CD14-positive monocyte (primary cell): ENCODE results near the gene TSSK6. TPM values are rescaled to one million over a fixed set of nuclear protein-coding genes. Genes with fewer than 3 reads are reported as not detected.
"Not testable (repeated sequence)": the region's sequence is repeated elsewhere in the genome, so short reads cannot be mapped to it uniquely, and the experiment has no call there.

Experiments used
- DNase-seq, 3 donors: peaks; one replicate each; pipeline ENCODE4 v3.0.0-alpha.2; 2011 to 2022
- H2AFZ ChIP-seq: 2 replicates; pipeline ENCODE4 v1.6.0; 2012; ENCODE audit warnings: mild to moderate bottlenecking, low read depth, low read length, inconsistent platforms; ENCODE audit not compliant: insufficient read depth, poor library complexity, severe bottlenecking
- H3K27ac ChIP-seq, 2 donors: 1 replicate in 1 of 2; 2 replicates in 1 of 2; pipeline ENCODE4 v1.5.1; 2012 to 2013; ENCODE audit warnings: low read length in 2 of 2, control low read depth in 1 of 2, inconsistent platforms in 1 of 2, low read depth in 1 of 2, mild to moderate bottlenecking in 1 of 2
- H3K27me3 ChIP-seq, 2 donors: one replicate each; pipeline versions ENCODE4 v1.6.0 to v1.6.1; 2011 to 2013; ENCODE audit warnings: low read length in 2 of 2; ENCODE audit not compliant: control insufficient read depth in 2 of 2, insufficient read depth in 2 of 2
- H3K36me3 ChIP-seq, 2 donors: replicated peaks in 1 of 2; 1 replicate in 1 of 2; 2 replicates in 1 of 2; pipeline versions ENCODE4 v1.5.1 to v1.6.1; 2012 to 2013; ENCODE audit warnings: low read length in 2 of 2, control low read depth in 1 of 2, inconsistent platforms in 1 of 2, mild to moderate bottlenecking in 1 of 2; ENCODE audit not compliant: insufficient read depth in 2 of 2, control insufficient read depth in 1 of 2
- H3K4me1 ChIP-seq, 2 donors: 1 replicate in 1 of 2; 2 replicates in 1 of 2; pipeline versions ENCODE4 v1.5.1 to v1.6.1; 2012 to 2013; ENCODE audit warnings: low read length in 2 of 2, control low read depth in 1 of 2, inconsistent platforms in 1 of 2, mild to moderate bottlenecking in 1 of 2, moderate library complexity in 1 of 2; ENCODE audit not compliant: insufficient read depth in 2 of 2, control insufficient read depth in 1 of 2
- H3K4me2 ChIP-seq: replicated peaks from 2 replicates; pipeline ENCODE3; 2012; ENCODE audit warnings: low read length, moderate library complexity, mild to moderate bottlenecking; ENCODE audit not compliant: poor library complexity, severe bottlenecking; ENCODE audit errors: extremely low read depth
- H3K4me3 ChIP-seq, 3 experiments: fragments of 200-600 bp in 1 of 3; sonication (generic) in 1 of 3; replicated peaks in 1 of 3; 1 replicate in 2 of 3; 2 replicates in 1 of 3; pipeline ENCODE4 v1.5.1; 2011 to 2013; ENCODE audit warnings: low read length in 3 of 3, mild to moderate bottlenecking in 3 of 3, control low read depth in 2 of 3, low read depth in 2 of 3, inconsistent platforms in 1 of 3, moderate library complexity in 1 of 3
- H3K79me2 ChIP-seq: 2 replicates; pipeline ENCODE4 v1.6.0; 2012; ENCODE audit warnings: mild to moderate bottlenecking, control low read depth, inconsistent platforms, low read length, moderate library complexity; ENCODE audit not compliant: insufficient read depth
- H3K9ac ChIP-seq: 2 replicates; pipeline ENCODE4 v1.6.0; 2017; ENCODE audit warnings: low read length, mild to moderate bottlenecking; ENCODE audit not compliant: insufficient read depth, poor library complexity, severe bottlenecking
- H3K9me3 ChIP-seq, 2 donors: replicated peaks in 1 of 2; 1 replicate in 1 of 2; 2 replicates in 1 of 2; pipeline versions ENCODE4 v1.5.1 to v1.6.1; 2012 to 2013; ENCODE audit warnings: low read length in 2 of 2, control low read depth in 1 of 2; ENCODE audit not compliant: control insufficient read depth in 1 of 2, insufficient read depth in 1 of 2
- H4K20me1 ChIP-seq: 2 replicates; pipeline ENCODE4 v1.6.0; 2012; ENCODE audit warnings: mild to moderate bottlenecking, low read length, control low read depth, moderate library complexity; ENCODE audit not compliant: insufficient read depth
- H3K27ac Mint-ChIP-seq, 7 donors: one replicate each; pipeline ENCODE4 v1.8.0; 2020; ENCODE audit warnings: mild to moderate bottlenecking in 7 of 7, mixed read lengths in 7 of 7, moderate library complexity in 6 of 7, inconsistent platforms in 2 of 7
- H3K27me3 Mint-ChIP-seq, 3 donors: one replicate each; pipeline ENCODE4 v1.8.0; 2021 to 2022; ENCODE audit warnings: low read depth in 3 of 3, mild to moderate bottlenecking in 3 of 3, mixed read lengths in 3 of 3, moderate library complexity in 3 of 3, inconsistent platforms in 1 of 3
- H3K36me3 Mint-ChIP-seq, 2 donors: one replicate each; pipeline ENCODE4 v1.8.0; 2020; ENCODE audit warnings: mixed read lengths in 2 of 2, inconsistent platforms in 1 of 2, mild to moderate bottlenecking in 1 of 2
- H3K4me1 Mint-ChIP-seq: one replicate; pipeline ENCODE4 v1.8.0; 2020; ENCODE audit warnings: mild to moderate bottlenecking, mixed read lengths
- H3K4me3 Mint-ChIP-seq, 2 donors: one replicate each; pipeline ENCODE4 v1.8.0; 2020; ENCODE audit warnings: mild to moderate bottlenecking in 2 of 2, mixed read lengths in 2 of 2, moderate library complexity in 1 of 2
- H3K9me3 Mint-ChIP-seq, 7 donors: one replicate each; pipeline ENCODE4 v1.8.0; 2020 to 2022; ENCODE audit warnings: mixed read lengths in 7 of 7, mild to moderate bottlenecking in 6 of 7, moderate library complexity in 6 of 7, inconsistent platforms in 2 of 7
- CTCF ChIP-seq: fragments of 200-600 bp; IDR thresholded peaks from one replicate; pipeline ENCODE4 v1.8.0; 2022; ENCODE audit warnings: antibody characterized with exemption, mild to moderate bottlenecking
- WGBS: methylation state at CpG from one replicate; pipeline ENCODE4 v1.1.5; 2013; ENCODE audit warnings: missing lambda C conversion rate; ENCODE audit not compliant: insufficient coverage; 5-methylcytosine and 5-hydroxymethylcytosine counted together
- intact Hi-C, 2 donors: fragments of 100-400 bp; cut with micrococcal nuclease; formaldehyde crosslinking; loops; one replicate each; pipeline versions ENCODE4 v1.15.0 to v1.15.1; 2023
- polyA plus RNA-seq, 3 donors: library from polyadenylated mRNA; depleted of rRNA in 1 of 3; unstranded in 2 of 3; stranded (reverse) in 1 of 3; fragments of 300-500 nt in 2 of 3; fragments of >200 nt in 1 of 3; fragmentation: Illumina TruSeq in 2 of 3; gene quantifications; 1 replicate in 2 of 3; 2 replicates in 1 of 3; pipeline ENCODE4 v1.2.3, GENCODE V29; 2012 to 2021

The TSSK6 gene
- polyA plus RNA-seq, 3 donors, result 0.27 to 0.80 TPM; not detected in 1

DNA sequence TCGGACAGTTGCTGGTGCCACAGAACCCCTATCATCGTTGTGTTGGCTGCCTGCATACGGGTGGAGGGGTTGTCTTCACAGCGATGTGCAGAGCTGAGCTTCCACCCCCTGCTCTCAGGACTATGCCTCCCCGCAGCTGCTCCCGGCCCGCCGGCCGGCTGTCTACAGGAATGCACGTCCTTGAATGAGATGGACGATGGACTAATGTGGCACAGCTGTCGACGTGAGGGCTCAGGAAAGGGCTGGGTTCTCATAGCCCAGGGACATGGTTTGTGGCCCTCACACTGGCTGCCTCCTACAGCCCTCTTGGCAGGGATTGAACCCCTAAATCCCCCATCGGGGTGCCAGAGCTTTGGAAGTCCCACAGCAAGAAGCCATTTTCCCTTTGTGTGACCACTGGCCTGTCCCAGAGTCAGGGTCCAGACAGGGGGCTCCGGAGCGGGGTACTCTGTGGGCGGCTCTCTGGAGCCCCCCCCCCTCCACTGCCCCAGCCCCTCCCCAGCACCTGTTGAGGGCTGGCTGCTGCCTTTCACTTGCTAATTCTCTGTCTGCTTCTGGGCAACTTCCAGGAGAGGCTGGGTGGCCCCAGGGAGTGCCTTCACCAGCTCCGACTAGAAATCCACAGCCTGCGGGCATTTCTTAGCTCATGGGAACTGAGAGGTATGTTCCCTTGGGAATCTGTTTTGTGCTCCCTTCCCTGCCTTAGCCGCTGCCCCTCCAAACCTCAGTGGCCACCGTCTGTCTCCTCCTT, 40.2 kb downstream of the TSSK6 start:
- Histone ChIP-seq H2AFZ (no peak overlapping the region), H3K79me2 (peaks cover 91% of the 10 kb centered on the region), H3K27me3 (no peaks in the 10 kb centered on the region), H3K36me3 (peaks cover 18 to 58% of the 10 kb centered on the region in 2 donors), H3K4me1 (peaks cover 16% of the 10 kb centered on the region in 2 donors), H3K27ac (peak overlapping the region in 1 of 2 donors; percentile 70), H3K9ac (no peak overlapping the region), H3K9me3 (no peaks in the 10 kb centered on the region), H4K20me1 (peaks cover 57% of the 10 kb centered on the region), H3K4me3 (no peak overlapping the region), H3K4me2 (no peak overlapping the region)
- no peak for TF ChIP-seq CTCF
- WGBS, result 93% methylated on average over 20 of the region's 21 CpGs
- Mint-ChIP-seq H3K27ac (peak overlapping the region in 6 of 7 donors; percentile 5 to 83 (median 60)), H3K9me3 (peaks cover 0 to 3% (median 0%) of the 10 kb centered on the region in 7 donors), H3K4me1 (peaks cover 39% of the 10 kb centered on the region), H3K36me3 (peaks cover 44 to 48% of the 10 kb centered on the region in 2 donors), H3K27me3 (no peaks in the 10 kb centered on the region), H3K4me3 (no peak overlapping the region)
- peak in 1 of 3 donors; percentile 1 for DNase-seq
- intact Hi-C loops, result loop anchor here in 1 of 2 donors (5.0 kb wide), 2 partner anchors 43 to 58 kb away; no protein-coding TSS in a partner anchor

- H3K9ac ChIP-seq, H3K27me3 ChIP-seq, intact Hi-C loops, H3K4me3 ChIP-seq, H3K27me3 Mint-ChIP-seq, H3K4me2 ChIP-seq, H2AFZ ChIP-seq, DNase-seq, H3K4me3 Mint-ChIP-seq: not testable (repeated sequence)
- peaks cover 22% of the 10 kb centered on the region in 2 donors for H3K9me3 ChIP-seq
- Mint-ChIP-seq H3K9me3 (peaks cover 16 to 29% (median 22%) of the 10 kb centered on the region in 7 donors), H3K4me1 (peaks cover 37% of the 10 kb centered on the region), H3K27ac (peak overlapping the region in 3 of 7 donors; percentile 41 to 49 (median 48)), H3K36me3 (peaks cover 50 to 58% of the 10 kb centered on the region in 2 donors)
- H3K27ac ChIP-seq, result peak overlapping the region in 1 of 2 donors; percentile 37
- H4K20me1 ChIP-seq, result peaks cover 37% of the 10 kb centered on the region
- peaks cover 19 to 22% of the 10 kb centered on the region in 2 donors for H3K4me1 ChIP-seq
- H3K79me2 ChIP-seq, result peaks cover 78% of the 10 kb centered on the region
- H3K36me3 ChIP-seq, result peaks cover 15 to 60% of the 10 kb centered on the region in 2 donors
- WGBS, result no CpG with 5 or more reads among the region's 5 CpGs
These were observed 43.2 kb downstream of the TSSK6 start for GRCh38 chr19:19472106-19472505.
